ENCODE measurements around the gene SHROOM4. TPM values are rescaled to one million over a fixed set of nuclear protein-coding genes. Genes with fewer than 3 reads are reported as not detected.

Gene SHROOM4
- total RNA-seq, 1 experiment from 2014 or later = 0.05 TPM

DNA sequence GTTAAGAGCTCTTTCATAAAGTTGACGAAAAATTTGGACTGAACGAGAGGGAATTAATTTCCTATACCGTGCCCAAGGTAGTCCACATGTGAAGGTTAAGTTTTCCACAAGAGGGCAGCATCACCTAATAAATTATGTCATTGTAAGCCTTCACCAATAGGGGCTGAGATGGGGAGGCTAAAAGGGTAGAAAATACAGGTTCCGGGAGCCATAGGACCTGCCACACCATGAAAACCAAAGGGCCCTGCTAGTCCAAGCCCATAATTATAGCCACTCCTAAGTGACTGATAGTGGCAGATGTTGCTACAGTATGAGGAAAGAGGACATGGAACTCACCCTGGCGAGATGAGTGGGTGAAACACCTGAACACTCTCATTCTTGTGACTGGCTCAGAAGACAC is 122.2 kb downstream of the SHROOM4 start:
- no peak overlapping the region for H3K9ac ChIP-seq (ENCODE audit: low read length)
- intact Hi-C loops (cut with micrococcal nuclease) = loop anchor here (1.0 to 10.0 kb wide), 4 partner anchors 211 to 763 kb away; no protein-coding TSS in a partner anchor
- CTCF ChIA-PET = interaction anchor here (0.7 to 1.4 kb wide), 14 partner anchors 8 to 767 kb away, joined by 3 to 12 read pairs (median 4); no protein-coding TSS in a partner anchor
- H4K20me1 ChIP-seq (ENCODE audit: insufficient read depth) = no peaks in the 10 kb centered on the region
- no peak overlapping the region for H3K4me3 ChIP-seq (replicated peaks in 1 of 2; ENCODE audit: low read depth in 1 of 2, low read length in 2 of 2)
- H3K4me2 ChIP-seq (ENCODE audit: low read length) = peak overlapping the region; percentile 21; the same call in 1 of the 2 replicates
- H3K27me3 ChIP-seq (ENCODE audit: insufficient read depth, low read length) = no peaks in the 10 kb centered on the region
- TF ChIP-seq EGR1 (IDR thresholded peaks at IDR 0.05; ENCODE audit: low read depth) = no peak
- TF ChIP-seq CEBPB (IDR thresholded peaks at IDR 0.05; ENCODE audit: low read depth) = no peak
- TF ChIP-seq RAD21 (IDR thresholded peaks at IDR 0.05; ENCODE audit: low read depth) = peak; percentile 57
- TF ChIP-seq, protein P1, sequence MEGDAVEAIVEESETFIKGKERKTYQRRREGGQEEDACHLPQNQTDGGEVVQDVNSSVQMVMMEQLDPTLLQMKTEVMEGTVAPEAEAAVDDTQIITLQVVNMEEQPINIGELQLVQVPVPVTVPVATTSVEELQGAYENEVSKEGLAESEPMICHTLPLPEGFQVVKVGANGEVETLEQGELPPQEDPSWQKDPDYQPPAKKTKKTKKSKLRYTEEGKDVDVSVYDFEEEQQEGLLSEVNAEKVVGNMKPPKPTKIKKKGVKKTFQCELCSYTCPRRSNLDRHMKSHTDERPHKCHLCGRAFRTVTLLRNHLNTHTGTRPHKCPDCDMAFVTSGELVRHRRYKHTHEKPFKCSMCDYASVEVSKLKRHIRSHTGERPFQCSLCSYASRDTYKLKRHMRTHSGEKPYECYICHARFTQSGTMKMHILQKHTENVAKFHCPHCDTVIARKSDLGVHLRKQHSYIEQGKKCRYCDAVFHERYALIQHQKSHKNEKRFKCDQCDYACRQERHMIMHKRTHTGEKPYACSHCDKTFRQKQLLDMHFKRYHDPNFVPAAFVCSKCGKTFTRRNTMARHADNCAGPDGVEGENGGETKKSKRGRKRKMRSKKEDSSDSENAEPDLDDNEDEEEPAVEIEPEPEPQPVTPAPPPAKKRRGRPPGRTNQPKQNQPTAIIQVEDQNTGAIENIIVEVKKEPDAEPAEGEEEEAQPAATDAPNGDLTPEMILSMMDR (IDR thresholded peaks at IDR 0.05 in 2 of 3, conservative IDR thresholded peaks at IDR 0.05 in 1 of 3; ENCODE audit: borderline replicate concordance in 1 of 3, insufficient read depth in 1 of 3, low read depth in 2 of 3, low read length in 2 of 3) = peak; percentile 30 to 54 (median 40); a peak in 5 of 6 replicates
- no peak for TF ChIP-seq EZH2phosphoT487 (IDR thresholded peaks at IDR 0.05; ENCODE audit: borderline replicate concordance)
- peak; percentile 27 for DNase-seq (ENCODE audit: low read depth, low spot score)
- no peaks in the 10 kb centered on the region for H3K4me1 ChIP-seq (ENCODE audit: control insufficient read depth in 1 of 2, insufficient read depth in 2 of 2, low read length in 2 of 2)
- peak overlapping the region; percentile 32 for H2AFZ ChIP-seq (ENCODE audit: low read depth, low read length, poor library complexity, severe bottlenecking)
- H3K36me3 ChIP-seq (ENCODE audit: control insufficient read depth in 1 of 2, insufficient read depth in 2 of 2, low read length in 2 of 2) = no peaks in the 10 kb centered on the region
- no TSS peak for BruUV-seq (replicated peaks)
- no peaks in the 10 kb centered on the region for H3K9me3 ChIP-seq (ENCODE audit: control insufficient read depth in 1 of 2, insufficient read depth in 1 of 2, low read depth in 1 of 2, low read length in 2 of 2)
- ATAC-seq = peak; percentile 90
- H3K9me2 ChIP-seq (ENCODE audit: insufficient read depth) = no peaks in the 10 kb centered on the region
- H3K79me2 ChIP-seq (ENCODE audit: insufficient read depth, low read length) = no peaks in the 10 kb centered on the region
- RAD21 ChIA-PET (ENCODE audit: low non-redundant PET in 1 of 2, low total read pairs in 2 of 2, uncharacterized antibody in 2 of 2, unreplicated experiment in 2 of 2) = no interaction called here
- no peak overlapping the region for H3K27ac ChIP-seq (ENCODE audit: low read depth, low read length)
- POLR2A ChIA-PET = no interaction called here

DNA sequence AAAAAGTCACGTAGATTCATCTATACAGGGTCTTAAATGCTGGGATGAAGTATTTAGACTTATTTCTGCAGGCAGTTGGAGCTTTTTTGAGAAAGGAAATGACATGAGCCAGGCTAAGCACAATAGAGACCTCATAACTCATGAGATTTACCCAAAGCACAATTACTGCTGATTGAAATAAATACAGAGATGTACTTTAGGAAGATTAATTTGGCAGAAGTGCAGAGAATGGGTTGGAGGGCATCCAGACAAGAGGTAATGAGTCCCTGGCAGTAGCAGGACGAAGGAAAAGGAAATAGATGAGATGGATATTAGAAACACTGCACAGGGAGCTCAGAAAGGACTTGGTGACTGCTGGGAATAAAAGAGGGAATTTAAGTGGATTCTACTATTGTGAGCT is 129.1 kb downstream of the SHROOM4 start:
- H3K79me2 ChIP-seq (ENCODE audit: insufficient read depth, low read length) = no peaks in the 10 kb centered on the region
- intact Hi-C loops (cut with micrococcal nuclease) = loop anchor here (10.0 kb wide), 1 partner anchor 770 kb away; no protein-coding TSS in a partner anchor
- TF ChIP-seq EZH2 (IDR thresholded peaks at IDR 0.05) (no peak), EGR1 (IDR thresholded peaks at IDR 0.05; ENCODE audit: low read depth) (no peak), POLR2A (IDR thresholded peaks at IDR 0.05; ENCODE audit: borderline replicate concordance, extremely low read depth, insufficient read depth, insufficient read length) (no peak), CEBPB (IDR thresholded peaks at IDR 0.05; ENCODE audit: low read depth) (no peak)
- TF ChIP-seq, protein P2, sequence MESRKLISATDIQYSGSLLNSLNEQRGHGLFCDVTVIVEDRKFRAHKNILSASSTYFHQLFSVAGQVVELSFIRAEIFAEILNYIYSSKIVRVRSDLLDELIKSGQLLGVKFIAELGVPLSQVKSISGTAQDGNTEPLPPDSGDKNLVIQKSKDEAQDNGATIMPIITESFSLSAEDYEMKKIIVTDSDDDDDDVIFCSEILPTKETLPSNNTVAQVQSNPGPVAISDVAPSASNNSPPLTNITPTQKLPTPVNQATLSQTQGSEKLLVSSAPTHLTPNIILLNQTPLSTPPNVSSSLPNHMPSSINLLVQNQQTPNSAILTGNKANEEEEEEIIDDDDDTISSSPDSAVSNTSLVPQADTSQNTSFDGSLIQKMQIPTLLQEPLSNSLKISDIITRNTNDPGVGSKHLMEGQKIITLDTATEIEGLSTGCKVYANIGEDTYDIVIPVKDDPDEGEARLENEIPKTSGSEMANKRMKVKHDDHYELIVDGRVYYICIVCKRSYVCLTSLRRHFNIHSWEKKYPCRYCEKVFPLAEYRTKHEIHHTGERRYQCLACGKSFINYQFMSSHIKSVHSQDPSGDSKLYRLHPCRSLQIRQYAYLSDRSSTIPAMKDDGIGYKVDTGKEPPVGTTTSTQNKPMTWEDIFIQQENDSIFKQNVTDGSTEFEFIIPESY (IDR thresholded peaks at IDR 0.05; ENCODE audit: extremely low read depth, insufficient replicate concordance, low read length) = no peak
- no peak overlapping the region for H3K27ac ChIP-seq (ENCODE audit: low read depth, low read length)
- RAD21 ChIA-PET (ENCODE audit: low non-redundant PET in 1 of 2, low total read pairs in 2 of 2, uncharacterized antibody in 2 of 2, unreplicated experiment in 2 of 2) = no interaction called here
- no peaks in the 10 kb centered on the region for H3K36me3 ChIP-seq (ENCODE audit: control insufficient read depth in 1 of 2, insufficient read depth in 2 of 2, low read length in 2 of 2)
- ATAC-seq (no peak), DNase-seq (ENCODE audit: low read depth, low spot score) (no peak)
- no peaks in the 10 kb centered on the region for H3K9me2 ChIP-seq (ENCODE audit: insufficient read depth)
- H3K27me3 ChIP-seq (ENCODE audit: insufficient read depth, low read length) = 0 out of 2 replicates have a peak, but pooled peaks cover 2% of the 10 kb centered on the region
- H3K4me1 ChIP-seq (ENCODE audit: control insufficient read depth in 1 of 2, insufficient read depth in 2 of 2, low read length in 2 of 2) = no peaks in the 10 kb centered on the region
- H3K9me3 ChIP-seq (ENCODE audit: control insufficient read depth in 1 of 2, insufficient read depth in 1 of 2, low read depth in 1 of 2, low read length in 2 of 2) = no peaks in the 10 kb centered on the region
- H4K20me1 ChIP-seq (ENCODE audit: insufficient read depth) = no peaks in the 10 kb centered on the region
- no TSS peak for BruUV-seq (replicated peaks)
- no peak overlapping the region for H3K4me3 ChIP-seq (replicated peaks in 1 of 2; ENCODE audit: low read depth in 1 of 2, low read length in 2 of 2)
- no peak overlapping the region for H3K4me2 ChIP-seq (ENCODE audit: low read length)
- POLR2A ChIA-PET = no interaction called here
- CTCF ChIA-PET = no interaction called here
- no peak overlapping the region for H2AFZ ChIP-seq (ENCODE audit: low read depth, low read length, poor library complexity, severe bottlenecking)
- no peak overlapping the region for H3K9ac ChIP-seq (ENCODE audit: low read length)
